Activated CD8-positive, alpha-beta memory T cell treated with anti-CD3 and anti-CD28 coated beads for 24 hours (primary cell): ENCODE measurements around the gene TTC16.

Experiments
- DNase-seq: peaks from one replicate; pipeline ENCODE4 v3.0.0-alpha.2; 2020

The TTC16 gene

GRCh38 chr9:127715470-127716337 is at the start of gene TTC16, which contains the start of gene PTRH1:
Gene TTC16, plus strand, starts transcription at chr9:127716079. Its CDS starts 67 bp downstream, at chr9:127716146.
Gene PTRH1, minus strand, starts transcription at chr9:127715663. Its CDS starts 24 bp downstream, at chr9:127715639.
- DNase-seq, result peak; percentile 98

- DNase-seq, result no peak
These were observed 48.6 kb upstream of the TTC16 start for GRCh38 chr9:127667127-127667844.

GRCh38 chr9:127667906-127668305 is 48.0 kb upstream of the TTC16 start:
- DNase-seq, result no peak

- DNase-seq, result no peak
These were observed 42.6 kb upstream of the TTC16 start for GRCh38 chr9:127673234-127673633.

GRCh38 chr9:127676638-127677037 is 39.2 kb upstream of the TTC16 start:
- DNase-seq, result no peak

GRCh38 chr9:127679506-127679905 is 36.4 kb upstream of the TTC16 start:
- DNase-seq, result no peak

GRCh38 chr9:127680226-127680625 is 35.7 kb upstream of the TTC16 start:
- DNase-seq, result no peak

- no peak for DNase-seq
These were observed 35.0 kb upstream of the TTC16 start for GRCh38 chr9:127680846-127681245.

- DNase-seq, result no peak
These were observed 33.3 kb upstream of the TTC16 start for GRCh38 chr9:127682351-127683136.

GRCh38 chr9:127683723-127684122 is 32.2 kb upstream of the TTC16 start:
- DNase-seq, result no peak

GRCh38 chr9:127684576-127684975 is 31.3 kb upstream of the TTC16 start:
- DNase-seq, result no peak

GRCh38 chr9:127686461-127687393 is 29.2 kb upstream of the TTC16 start:
- DNase-seq, result no peak

- no peak for DNase-seq
These were observed 26.4 kb upstream of the TTC16 start for GRCh38 chr9:127689329-127690000.

GRCh38 chr9:127690735-127691134 is 25.1 kb upstream of the TTC16 start:
- no peak for DNase-seq

- no peak for DNase-seq
These were observed 23.8 kb upstream of the TTC16 start for GRCh38 chr9:127692071-127692470.

GRCh38 chr9:127693143-127693542 is 22.7 kb upstream of the TTC16 start:
- no peak for DNase-seq

GRCh38 chr9:127693697-127694096 is 22.2 kb upstream of the TTC16 start:
- no peak for DNase-seq

- no peak for DNase-seq
These were observed 20.8 kb upstream of the TTC16 start for GRCh38 chr9:127694890-127695720.

GRCh38 chr9:127697575-127697974 is 18.3 kb upstream of the TTC16 start:
- DNase-seq, result no peak

GRCh38 chr9:127698386-127698785 is 17.5 kb upstream of the TTC16 start:
- DNase-seq, result no peak
